Activated T-helper 17 cell treated with anti-CD3 and anti-CD28 coated beads, Interleukin-2, amount 50 U/mL, for 72 hours (primary cell): ENCODE data around the gene DCAF11. TPM values are rescaled to one million over a fixed set of nuclear protein-coding genes. Genes with fewer than 3 reads are reported as not detected.
A peak's percentile ranks its signal among the peaks of the same experiment; 100 is the strongest.

Experiments
- ATAC-seq: fragments of 150-1000 bp; cut with Tn5 transposase; replicated peaks from 2 replicates; pipeline ENCODE4 v1.10.0; 2021; ENCODE audit warnings: mild to moderate bottlenecking, moderate library complexity
- H3K27ac Mint-ChIP-seq: one replicate; pipeline ENCODE4 v1.8.0; 2022; ENCODE audit warnings: mixed read lengths
- H3K27me3 Mint-ChIP-seq: one replicate; pipeline ENCODE4 v1.8.0; 2022; ENCODE audit warnings: mixed read lengths
- H3K36me3 Mint-ChIP-seq: one replicate; pipeline ENCODE4 v1.8.0; 2022; ENCODE audit warnings: low read depth, mild to moderate bottlenecking, mixed read lengths
- H3K4me1 Mint-ChIP-seq: one replicate; pipeline ENCODE4 v1.8.0; 2022; ENCODE audit warnings: mixed read lengths
- H3K4me3 Mint-ChIP-seq: one replicate; pipeline ENCODE4 v1.8.0; 2022; ENCODE audit warnings: mild to moderate bottlenecking, mixed read lengths
- H3K9me3 Mint-ChIP-seq: one replicate; pipeline ENCODE4 v1.8.0; 2022; ENCODE audit warnings: mixed read lengths
- total RNA-seq, 2 donors: library from RNA; stranded (reverse); gene quantifications; one replicate each; pipeline ENCODE4 v1.2.3, GENCODE V29; 2022

DCAF11 gene
- total RNA-seq, 2 donors from 2014 or later = 72.4 to 94.8 TPM

DNA sequence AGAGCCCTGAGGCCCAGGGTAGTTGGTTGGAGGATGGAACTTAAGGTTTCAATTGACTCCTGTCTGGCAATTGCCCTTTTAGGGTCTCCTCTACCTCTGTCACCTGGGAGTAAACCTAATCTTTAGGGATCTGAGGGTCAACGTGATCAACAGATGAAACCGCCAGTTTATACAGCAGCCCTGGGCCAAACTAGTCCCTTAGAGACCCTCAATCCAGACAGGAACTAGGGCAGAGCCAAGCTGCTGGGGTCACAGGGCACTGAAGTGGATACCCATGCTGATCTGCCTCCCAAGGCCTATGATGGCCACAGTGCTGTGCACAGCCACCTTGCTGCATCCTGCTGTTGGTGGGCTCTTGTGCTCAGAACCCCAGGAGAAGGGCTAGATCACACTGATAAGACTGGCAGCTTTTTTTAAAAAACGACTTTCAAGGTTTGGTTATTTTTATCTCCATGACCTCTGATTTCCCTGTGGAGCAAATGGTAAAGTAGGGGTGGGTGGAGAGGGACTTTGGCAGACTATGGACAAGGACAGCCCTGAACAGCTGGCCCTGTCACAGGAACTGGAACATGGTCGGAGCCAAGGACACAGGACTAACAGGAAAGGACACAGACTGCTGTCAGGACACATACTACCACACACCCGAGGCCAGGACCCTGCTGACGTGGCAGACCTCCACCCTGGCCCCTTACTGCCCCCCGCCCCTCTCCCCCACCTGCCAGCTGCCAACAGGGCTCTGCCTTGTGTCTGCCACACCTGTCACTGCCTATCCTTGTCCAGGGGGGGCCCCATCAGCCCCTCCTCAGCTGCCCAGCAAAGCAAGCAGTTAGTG, 16.4 kb downstream of the DCAF11 start:
- H3K36me3 Mint-ChIP-seq = no peaks in the 10 kb centered on the region
- H3K4me3 Mint-ChIP-seq = no peak overlapping the region
- H3K27me3 Mint-ChIP-seq = no peaks in the 10 kb centered on the region
- no peaks in the 10 kb centered on the region for H3K9me3 Mint-ChIP-seq
- no peak for ATAC-seq
- peak overlapping the region; percentile 50 for H3K27ac Mint-ChIP-seq
- peaks cover 20% of the 10 kb centered on the region for H3K4me1 Mint-ChIP-seq

DNA sequence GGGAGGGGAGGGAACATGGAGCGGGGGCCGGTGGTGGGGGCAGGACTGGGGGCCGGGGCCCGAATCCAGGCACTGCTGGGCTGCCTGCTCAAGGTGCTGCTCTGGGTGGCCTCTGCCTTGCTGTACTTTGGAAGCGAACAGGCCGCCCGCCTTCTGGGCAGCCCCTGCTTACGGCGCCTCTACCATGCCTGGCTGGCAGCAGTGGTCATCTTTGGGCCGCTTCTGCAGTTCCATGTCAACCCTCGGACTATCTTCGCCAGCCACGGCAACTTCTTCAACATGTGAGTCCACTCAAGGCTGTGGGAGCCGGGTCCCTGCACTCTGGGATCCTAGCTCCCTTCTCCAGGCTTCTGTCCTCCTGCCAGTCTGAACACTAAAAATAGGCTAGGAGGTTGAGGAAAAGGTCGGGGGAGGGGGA, 17.0 kb downstream of the DCAF11 start:
- peaks cover 2% of the 10 kb centered on the region for H3K36me3 Mint-ChIP-seq
- no peak for ATAC-seq
- H3K9me3 Mint-ChIP-seq = no peaks in the 10 kb centered on the region
- peak overlapping the region; percentile 60 for H3K4me3 Mint-ChIP-seq
- H3K4me1 Mint-ChIP-seq = peaks cover 20% of the 10 kb centered on the region
- no peaks in the 10 kb centered on the region for H3K27me3 Mint-ChIP-seq
- peak overlapping the region; percentile 83 for H3K27ac Mint-ChIP-seq

DNA sequence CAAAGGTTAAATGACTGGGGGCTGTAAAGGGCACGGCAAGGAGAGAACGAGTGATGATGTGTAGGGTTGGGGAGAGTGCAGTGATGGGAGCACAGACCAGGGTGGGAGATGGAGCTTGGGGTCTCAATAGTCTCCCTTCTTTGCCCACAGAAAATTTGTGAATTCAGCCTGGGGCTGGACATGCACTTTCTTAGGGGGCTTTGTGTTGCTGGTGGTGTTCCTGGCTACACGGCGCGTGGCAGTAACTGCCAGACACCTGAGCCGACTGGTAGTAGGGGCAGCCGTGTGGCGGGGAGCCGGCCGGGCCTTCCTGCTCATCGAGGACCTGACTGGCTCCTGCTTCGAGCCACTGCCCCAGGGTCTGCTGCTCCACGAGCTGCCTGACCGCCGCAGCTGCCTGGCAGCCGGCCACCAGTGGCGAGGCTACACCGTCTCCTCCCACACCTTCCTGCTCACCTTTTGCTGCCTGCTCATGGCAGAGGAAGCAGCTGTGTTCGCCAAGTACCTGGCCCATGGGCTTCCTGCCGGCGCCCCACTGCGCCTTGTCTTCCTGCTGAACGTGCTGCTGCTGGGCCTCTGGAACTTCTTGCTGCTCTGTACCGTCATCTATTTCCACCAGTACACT, 17.6 kb downstream of the DCAF11 start:
- Mint-ChIP-seq H3K27me3 (no peaks in the 10 kb centered on the region), H3K9me3 (no peaks in the 10 kb centered on the region), H3K4me1 (peaks cover 26% of the 10 kb centered on the region), H3K4me3 (peak overlapping the region; percentile 60), H3K27ac (peak overlapping the region; percentile 83), H3K36me3 (peaks cover 8% of the 10 kb centered on the region)
- no peak for ATAC-seq

DNA sequence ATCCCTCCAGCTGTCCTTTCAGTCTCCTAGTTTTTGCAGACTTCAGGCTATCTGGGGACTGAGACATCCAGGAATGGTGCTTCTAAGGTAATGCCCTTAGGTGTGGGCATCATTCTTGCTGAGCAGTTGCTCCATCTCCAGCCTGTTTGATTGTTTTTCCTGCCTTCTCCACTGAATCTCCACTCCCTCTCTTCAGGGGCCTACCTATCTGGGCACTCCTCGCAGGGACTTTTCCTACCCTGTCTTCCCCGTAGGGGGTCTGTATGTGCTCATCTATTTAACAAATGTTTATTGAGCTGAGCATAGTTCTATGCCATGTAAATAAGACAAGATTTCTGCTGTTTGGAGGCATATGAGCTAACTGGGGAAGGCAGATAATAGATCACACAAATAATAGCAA, 18.4 kb downstream of the DCAF11 start:
- peaks cover 16% of the 10 kb centered on the region for H3K36me3 Mint-ChIP-seq
- H3K9me3 Mint-ChIP-seq = no peaks in the 10 kb centered on the region
- peaks cover 28% of the 10 kb centered on the region for H3K4me1 Mint-ChIP-seq
- H3K27me3 Mint-ChIP-seq = no peaks in the 10 kb centered on the region
- ATAC-seq = no peak
- peak overlapping the region; percentile 83 for H3K27ac Mint-ChIP-seq
- H3K4me3 Mint-ChIP-seq = peak overlapping the region; percentile 60

DNA sequence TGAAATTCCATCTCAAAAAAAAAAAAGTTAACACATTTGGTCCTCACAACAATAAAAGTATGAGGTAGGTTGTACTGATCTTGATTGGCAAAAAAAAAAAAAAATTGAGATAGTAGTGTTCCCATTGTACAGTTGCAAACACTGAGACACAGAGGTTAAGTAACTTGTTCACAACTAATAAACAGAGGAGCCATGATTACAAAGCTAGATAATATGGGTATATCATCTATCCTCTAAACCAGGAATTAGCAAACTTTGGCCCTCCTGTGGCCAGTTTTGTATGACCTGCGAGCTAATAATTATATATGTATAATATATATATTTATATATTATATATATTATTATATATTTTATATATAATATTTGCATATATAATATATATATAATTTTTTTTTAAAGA, 19.2 kb downstream of the DCAF11 start:
- no peak for ATAC-seq
- Mint-ChIP-seq H3K9me3 (no peaks in the 10 kb centered on the region), H3K27ac (no peak overlapping the region), H3K36me3 (peaks cover 24% of the 10 kb centered on the region), H3K4me1 (peaks cover 33% of the 10 kb centered on the region), H3K27me3 (no peaks in the 10 kb centered on the region), H3K4me3 (no peak overlapping the region)

DNA sequence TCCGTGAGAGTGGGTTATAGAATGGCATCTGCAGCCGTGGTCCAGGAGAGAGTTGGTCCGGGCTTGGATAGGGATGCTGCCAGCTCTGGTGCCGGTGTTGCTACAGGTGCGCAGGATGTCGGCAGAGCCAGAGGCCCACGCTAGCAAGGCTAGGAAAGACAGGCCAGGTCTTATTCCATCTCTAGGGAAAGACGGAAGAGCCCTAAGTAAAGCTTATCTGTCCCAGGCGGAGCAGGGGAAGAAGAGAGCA, 20.9 kb downstream of the DCAF11 start:
- peak overlapping the region; percentile 86 for H3K4me3 Mint-ChIP-seq
- peak; percentile 5 for ATAC-seq
- H3K27me3 Mint-ChIP-seq = no peaks in the 10 kb centered on the region
- H3K27ac Mint-ChIP-seq = peak overlapping the region; percentile 75
- H3K9me3 Mint-ChIP-seq = no peaks in the 10 kb centered on the region
- peaks cover 41% of the 10 kb centered on the region for H3K36me3 Mint-ChIP-seq
- peaks cover 44% of the 10 kb centered on the region for H3K4me1 Mint-ChIP-seq

DNA sequence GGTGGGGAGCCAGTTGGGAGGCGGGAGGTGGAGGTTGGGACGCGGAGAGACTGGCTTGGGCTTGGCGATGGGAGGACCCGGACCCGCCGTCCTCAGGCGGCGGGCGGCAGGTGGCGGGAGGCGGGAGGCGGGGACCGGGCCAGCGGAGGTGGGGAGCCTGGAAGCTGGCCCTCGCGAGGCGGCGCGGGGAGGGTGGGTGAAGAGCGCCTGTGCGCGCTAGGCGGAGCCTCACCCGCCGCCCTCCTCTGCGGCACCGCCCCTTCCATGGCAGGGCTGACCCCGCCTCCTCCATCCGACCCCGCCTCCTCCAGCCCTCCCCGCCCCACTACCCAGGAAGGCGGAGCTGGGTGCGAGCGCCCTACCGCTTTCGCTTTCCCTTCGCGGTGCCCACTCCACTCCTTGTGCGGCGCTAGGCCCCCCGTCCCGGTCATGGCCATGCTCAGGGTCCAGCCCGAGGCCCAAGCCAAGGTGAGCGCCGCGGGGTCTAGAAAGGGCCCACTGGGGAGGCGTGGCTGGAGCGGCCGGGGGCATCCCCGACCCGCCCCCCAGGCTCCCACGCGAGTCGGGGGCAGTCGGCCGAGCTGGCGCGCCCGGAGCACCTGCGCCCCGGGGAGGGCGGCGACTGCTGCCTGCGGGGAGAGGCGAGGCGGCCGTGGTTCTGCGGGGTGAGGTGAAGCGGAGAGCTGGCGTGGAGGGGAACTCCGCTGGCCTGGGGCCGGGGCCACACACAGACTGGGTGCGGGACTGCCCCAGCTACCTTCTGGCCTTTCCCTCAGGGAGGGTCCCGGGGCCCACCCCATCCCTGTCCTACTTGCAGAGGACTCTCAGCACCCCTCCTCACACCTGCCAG, 21.5 kb downstream of the DCAF11 start, which contains the start of gene PSME1:
TSS of gene PSME1 (plus strand) at position 361 of the 850 bp plus-strand sequence. CDS start at position 430, 69 bp downstream.
- Mint-ChIP-seq H3K36me3 (peaks cover 47% of the 10 kb centered on the region), H3K27ac (peak within 1 kb of the TSS; percentile 91), H3K4me3 (peak within 1 kb of the TSS; percentile 86), H3K4me1 (peaks cover 44% of the 10 kb centered on the region), H3K27me3 (no peaks in the 10 kb centered on the region), H3K9me3 (no peaks in the 10 kb centered on the region)
- ATAC-seq = peak; percentile 94

DNA sequence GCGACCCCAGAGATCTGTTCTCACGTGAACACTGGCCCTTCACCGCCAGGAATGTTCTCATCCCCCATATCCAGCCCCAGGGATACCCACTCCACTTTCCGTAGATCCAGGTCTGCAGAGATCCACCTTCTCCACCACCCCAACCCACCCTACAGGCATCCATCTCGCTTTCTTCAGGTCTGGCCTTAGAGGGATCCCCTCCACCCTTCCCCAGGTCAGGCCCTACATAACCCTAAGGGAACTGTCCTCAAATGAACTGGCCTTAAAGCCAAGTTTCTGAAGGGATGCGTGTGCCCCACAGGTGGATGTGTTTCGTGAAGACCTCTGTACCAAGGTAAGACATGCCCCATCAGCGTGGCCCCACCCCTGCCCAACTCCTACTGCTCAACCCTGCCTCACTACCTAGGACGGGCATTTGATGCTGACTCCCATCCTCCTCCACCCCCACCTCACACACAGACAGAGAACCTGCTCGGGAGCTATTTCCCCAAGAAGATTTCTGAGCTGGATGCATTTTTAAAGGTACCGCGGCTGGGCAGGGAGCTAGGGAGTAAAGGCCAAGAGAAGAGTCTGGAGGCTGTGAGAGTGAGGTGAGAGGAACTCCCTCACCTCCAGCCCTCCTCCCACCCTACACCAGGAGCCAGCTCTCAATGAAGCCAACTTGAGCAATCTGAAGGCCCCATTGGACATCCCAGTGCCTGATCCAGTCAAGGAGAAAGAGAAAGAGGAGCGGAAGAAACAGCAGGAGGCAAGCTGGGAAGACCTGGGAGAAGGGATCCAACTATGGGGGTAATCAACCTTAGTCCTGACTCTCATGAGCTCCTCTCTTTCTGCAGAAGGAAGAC, 22.3 kb downstream of the DCAF11 start:
- Mint-ChIP-seq H3K27me3 (no peaks in the 10 kb centered on the region), H3K4me1 (peaks cover 43% of the 10 kb centered on the region), H3K9me3 (no peaks in the 10 kb centered on the region), H3K4me3 (peak overlapping the region; percentile 86), H3K27ac (peak overlapping the region; percentile 91), H3K36me3 (peaks cover 55% of the 10 kb centered on the region)
- ATAC-seq = no peak

DNA sequence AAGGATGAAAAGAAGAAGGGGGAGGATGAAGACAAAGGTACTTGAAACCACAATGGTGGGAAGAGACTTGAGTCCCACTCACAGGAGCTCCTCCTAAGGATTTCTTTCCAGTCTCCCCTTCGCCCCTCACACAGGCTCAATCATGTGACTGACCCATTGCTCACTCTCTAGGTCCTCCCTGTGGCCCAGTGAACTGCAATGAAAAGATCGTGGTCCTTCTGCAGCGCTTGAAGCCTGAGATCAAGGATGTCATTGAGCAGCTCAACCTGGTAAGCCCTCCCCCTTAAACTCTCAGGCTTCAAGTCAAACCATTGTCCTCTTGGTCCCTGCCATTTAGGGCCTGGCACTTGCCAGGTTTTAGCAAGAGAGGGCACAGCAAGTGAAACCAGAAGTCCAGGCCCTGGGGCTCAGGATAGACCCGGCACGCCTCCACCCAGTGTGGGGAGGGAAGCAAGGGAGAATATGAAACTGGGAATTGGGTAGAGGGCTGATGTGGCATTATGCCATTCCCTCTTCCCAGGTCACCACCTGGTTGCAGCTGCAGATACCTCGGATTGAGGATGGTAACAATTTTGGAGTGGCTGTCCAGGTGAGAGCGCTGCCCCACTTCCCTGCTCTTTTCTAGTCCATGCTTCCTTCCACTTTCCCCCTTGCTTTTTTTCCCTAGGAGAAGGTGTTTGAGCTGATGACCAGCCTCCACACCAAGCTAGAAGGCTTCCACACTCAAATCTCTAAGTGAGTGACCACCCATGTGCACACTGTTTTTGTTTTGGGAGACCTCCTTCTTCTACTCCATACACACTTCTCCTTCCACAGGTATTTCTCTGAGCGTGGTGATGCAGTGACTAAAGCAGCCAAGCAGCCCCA, 23.2 kb downstream of the DCAF11 start:
- H3K27ac Mint-ChIP-seq = peak overlapping the region; percentile 91
- H3K9me3 Mint-ChIP-seq = no peaks in the 10 kb centered on the region
- ATAC-seq = no peak
- H3K4me1 Mint-ChIP-seq = peaks cover 42% of the 10 kb centered on the region
- no peaks in the 10 kb centered on the region for H3K27me3 Mint-ChIP-seq
- peaks cover 64% of the 10 kb centered on the region for H3K36me3 Mint-ChIP-seq
- peak overlapping the region; percentile 86 for H3K4me3 Mint-ChIP-seq

DNA sequence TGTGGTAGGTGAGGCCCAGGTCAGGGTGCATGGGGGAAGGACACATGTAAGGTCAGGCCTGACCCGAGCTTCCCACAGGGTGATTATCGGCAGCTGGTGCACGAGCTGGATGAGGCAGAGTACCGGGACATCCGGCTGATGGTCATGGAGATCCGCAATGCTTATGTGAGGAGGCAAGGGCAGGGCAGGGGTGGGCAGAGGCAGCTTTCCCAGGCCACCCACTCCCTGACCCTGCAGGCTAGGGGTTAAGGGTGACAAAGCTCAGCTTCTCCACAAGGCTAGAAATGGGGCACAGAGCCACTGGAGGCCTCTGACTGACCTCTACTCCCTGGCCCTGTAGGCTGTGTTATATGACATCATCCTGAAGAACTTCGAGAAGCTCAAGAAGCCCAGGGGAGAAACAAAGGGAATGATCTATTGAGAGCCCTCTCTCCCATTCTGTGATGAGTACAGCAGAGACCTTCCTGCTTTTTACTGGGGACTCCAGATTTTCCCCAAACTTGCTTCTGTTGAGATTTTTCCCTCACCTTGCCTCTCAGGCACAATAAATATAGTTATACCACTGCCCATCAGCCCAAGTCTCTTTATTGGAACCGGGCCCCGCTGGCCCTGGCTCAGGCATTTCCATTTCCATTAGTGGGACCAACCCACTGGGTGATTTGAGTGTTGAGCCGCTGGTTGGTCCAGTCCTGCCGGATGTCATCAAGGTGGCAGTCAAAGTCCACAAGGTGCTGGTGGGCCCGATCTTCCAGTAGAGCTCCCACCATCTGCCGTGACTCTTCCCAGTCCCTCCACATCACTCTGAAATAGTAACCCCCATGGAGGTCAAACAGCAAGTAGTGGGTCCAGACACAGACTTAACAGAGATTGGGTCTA, 24.1 kb downstream of the DCAF11 start:
- H3K36me3 Mint-ChIP-seq = peaks cover 73% of the 10 kb centered on the region
- peak overlapping the region; percentile 82 for H3K27ac Mint-ChIP-seq
- peaks cover 45% of the 10 kb centered on the region for H3K4me1 Mint-ChIP-seq
- ATAC-seq = no peak
- H3K27me3 Mint-ChIP-seq = no peaks in the 10 kb centered on the region
- H3K4me3 Mint-ChIP-seq = peak overlapping the region; percentile 86
- no peaks in the 10 kb centered on the region for H3K9me3 Mint-ChIP-seq

DNA sequence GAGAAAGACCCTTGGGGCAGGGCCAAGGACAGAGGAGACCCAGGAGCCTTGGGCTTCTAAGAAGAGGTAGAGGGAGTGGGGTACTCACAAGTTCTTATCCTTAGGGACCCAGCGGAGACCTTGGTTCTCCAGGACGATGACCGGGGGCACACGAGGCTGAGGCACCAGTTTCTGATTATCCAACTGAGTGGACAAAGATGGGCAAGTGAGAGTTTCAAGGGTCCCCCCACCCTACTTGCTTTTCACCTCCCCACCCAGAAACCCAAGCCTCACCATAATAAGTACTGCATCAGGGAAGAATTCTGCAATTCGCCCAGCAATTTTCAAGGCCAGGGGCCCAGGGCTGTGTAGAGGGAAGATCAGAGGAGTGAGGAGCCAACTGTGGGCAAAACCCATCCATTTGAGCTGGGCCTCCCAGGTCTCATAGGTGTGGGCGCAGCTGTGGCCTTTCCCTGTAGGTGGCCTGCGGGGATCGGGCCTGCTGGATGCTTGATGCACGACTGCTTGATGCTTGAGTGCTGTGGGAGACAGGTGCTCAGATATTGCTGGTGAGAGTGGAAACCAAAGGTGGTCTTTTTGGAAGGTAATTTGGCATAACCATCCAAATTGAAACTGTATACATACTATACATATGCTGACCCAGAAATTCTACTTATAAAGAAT, 24.8 kb downstream of the DCAF11 start:
- Mint-ChIP-seq H3K27ac (peak overlapping the region; percentile 82), H3K27me3 (no peaks in the 10 kb centered on the region), H3K4me1 (peaks cover 51% of the 10 kb centered on the region), H3K9me3 (no peaks in the 10 kb centered on the region), H3K4me3 (peak overlapping the region; percentile 86), H3K36me3 (peaks cover 80% of the 10 kb centered on the region)
- ATAC-seq = no peak
